Muscle of arm (tissue), 12 donors: ENCODE data around the gene EGR1. TPM values are rescaled to one million over a fixed set of nuclear protein-coding genes. Genes with fewer than 3 reads are reported as not detected.

Experiments used
- DNase-seq: peaks from one replicate; pipeline ENCODE4 v3.0.0-alpha.2; 2013
- polyA plus RNA-seq, 12 donors: library from polyadenylated mRNA; unstranded; fragments of 120-200 nt; gene quantifications; one replicate each; pipeline ENCODE4 v1.2.1, GENCODE V29; 2013; ENCODE audit not compliant: insufficient read length in 12 of 12

The EGR1 gene
- polyA plus RNA-seq, 12 donors, result 107 to 2,227 (median 335) TPM

DNA sequence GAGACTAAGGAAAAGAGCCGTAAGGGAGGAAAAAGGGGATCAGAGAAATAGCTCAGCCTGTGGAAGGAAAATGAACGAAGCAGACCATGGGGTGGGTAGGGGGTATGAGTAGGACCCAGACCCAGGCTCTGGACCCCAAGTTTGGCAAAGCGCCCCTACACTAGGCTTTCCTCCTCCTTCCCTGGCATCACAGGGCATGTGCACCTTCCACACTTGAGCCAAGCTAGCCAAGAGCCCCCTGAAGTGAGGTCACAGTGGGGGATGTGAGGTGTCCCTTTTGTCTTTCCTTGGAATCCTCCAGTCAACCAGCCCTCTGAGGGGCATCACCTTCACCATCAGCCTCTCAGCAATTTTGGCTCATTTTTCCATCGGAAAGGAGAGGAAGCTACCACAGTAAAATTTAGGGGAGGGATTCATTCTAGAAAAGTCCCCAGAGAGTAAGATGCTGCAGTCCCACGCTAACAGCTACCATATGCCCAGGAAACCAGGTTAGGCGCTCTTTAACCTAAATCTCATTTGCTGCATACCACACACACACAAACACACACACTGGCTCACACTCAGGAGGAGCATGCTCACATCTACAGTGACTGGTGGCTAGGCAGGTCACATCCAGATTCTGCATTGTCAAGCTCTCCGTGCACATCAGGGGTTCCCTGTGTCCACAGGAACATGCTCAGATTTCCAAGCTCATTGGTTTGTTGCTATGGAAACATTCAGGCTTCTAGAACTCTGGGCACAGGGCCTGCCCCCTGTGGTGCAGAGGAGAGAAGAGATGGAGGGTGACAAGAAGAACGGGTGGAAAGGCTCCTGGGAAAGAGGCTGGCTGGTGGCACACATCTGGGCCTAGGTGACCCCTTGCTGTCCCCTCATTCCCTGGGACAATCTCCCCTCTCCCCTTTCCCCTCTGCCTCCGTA is 16.5 kb upstream of the EGR1 start:
- DNase-seq, result no peak

DNA sequence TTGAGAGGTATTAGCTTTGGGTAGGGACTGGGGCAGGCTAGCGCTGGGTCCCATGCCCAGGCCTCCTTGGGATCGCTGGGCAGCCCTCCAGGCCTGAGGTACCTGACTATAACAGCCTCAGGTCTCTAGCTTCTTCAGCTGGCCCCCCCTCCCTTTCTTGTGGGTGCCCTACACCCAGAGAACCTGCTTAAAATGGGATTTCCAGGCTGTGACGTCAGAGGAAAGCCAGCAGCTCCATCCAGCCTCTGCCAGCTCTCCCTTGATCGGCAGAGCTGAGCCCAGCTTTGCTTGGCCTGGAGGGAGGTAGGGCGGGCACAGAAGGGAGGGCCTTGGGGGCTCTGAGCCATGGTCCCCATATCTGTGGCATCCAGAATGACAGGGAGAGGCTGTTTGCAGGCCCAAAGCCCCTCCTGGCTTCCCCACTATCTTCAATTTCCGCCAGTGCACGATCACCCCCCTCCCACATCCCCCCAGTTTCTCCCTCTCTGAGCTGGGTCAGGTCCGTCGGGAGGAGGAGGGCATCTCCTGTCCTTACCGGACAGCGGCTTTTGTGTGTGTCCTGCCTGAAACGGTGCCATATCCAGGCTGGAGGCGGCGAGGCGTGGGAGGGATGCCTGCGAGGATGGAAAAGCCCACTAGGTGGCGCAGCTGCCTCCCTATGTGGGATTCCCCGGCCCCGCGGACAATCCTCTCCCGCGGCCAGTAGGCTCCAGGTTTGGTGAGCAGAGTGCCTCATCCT is 15.6 kb upstream of the EGR1 start:
- peak; percentile 92 for DNase-seq

DNA sequence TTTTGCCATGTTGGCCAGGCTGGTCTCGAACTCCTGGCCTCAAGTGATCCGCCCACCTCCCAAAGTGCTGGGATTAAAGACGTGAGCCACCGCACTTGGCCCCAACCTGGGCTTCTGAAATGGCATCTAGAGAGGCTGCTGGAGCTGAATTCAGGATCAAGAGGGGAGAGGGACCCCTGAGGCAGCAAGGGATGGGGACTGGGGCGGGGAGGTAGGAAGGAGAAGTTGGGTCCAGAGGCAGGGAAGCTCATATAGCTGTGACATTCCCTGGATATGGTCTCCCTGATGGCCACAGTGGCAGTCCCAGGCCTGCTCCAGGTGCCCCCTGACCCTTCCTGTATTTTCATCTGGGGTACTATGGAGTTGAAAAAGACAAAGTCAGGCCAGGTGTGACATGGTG is 14.3 kb upstream of the EGR1 start:
- no peak for DNase-seq

- no peak for DNase-seq
Observed at GRCh38 chr5:138452720-138453119, 12.6 kb upstream of the EGR1 start.

DNA sequence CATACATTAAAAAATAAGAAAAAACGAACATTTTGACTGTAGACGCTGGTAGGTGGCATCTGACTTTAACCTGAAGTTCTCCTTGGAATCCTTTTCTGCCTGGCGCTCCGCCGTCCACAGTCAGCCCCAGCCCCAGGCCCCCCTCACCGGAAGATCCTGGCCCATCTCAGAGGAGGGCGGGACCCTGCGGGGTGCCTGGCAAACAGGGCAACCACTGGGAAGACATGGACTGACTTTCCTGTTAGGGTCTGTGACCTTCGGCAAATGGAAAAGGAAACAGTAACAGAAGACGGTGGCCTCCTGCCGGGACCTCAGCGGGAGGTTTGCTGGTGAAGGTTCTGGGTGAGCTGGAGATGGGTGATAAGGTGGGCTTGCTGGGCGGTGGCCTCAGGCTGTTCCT is 11.7 kb upstream of the EGR1 start:
- DNase-seq, result no peak

- no peak for DNase-seq
Observed at GRCh38 chr5:138454121-138454520, 11.2 kb upstream of the EGR1 start.

GRCh38 chr5:138455232-138455930 is 9.9 kb upstream of the EGR1 start:
- no peak for DNase-seq

DNA sequence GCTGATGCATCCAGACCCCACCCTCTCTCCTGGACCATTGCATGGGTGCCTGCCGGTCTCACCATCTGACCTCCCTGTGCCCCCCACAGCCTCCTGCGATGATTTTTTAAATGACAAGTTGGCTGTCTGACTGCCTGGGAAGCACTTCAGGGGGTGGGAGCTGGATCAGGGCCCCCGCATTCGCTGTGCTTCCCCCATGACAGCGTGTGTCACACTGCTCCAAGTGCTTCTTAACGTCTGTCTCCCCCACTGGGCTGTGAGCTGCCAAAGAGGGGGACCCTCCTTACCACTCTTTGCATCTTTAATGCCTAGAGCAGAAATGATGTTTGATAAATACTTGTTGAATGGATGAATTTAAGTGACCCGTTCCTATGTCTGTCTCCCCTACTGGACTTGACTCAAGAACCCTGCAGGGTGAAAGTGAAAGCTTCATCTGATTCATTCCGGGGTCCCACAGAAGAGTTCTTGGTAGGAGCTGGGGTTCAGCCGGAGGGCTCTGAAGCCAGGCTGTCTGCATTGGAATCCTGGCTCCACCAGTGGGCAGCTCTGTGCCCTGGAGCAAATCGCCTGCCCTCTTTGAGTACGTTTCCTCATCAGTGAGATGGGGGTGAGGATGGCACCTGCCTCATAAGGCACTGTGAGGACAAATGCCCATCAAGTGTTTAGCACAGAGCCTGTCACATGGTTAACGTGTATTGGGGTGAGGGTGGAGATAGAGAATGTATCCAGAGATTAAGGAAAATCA is 7.6 kb upstream of the EGR1 start:
- DNase-seq, result no peak

DNA sequence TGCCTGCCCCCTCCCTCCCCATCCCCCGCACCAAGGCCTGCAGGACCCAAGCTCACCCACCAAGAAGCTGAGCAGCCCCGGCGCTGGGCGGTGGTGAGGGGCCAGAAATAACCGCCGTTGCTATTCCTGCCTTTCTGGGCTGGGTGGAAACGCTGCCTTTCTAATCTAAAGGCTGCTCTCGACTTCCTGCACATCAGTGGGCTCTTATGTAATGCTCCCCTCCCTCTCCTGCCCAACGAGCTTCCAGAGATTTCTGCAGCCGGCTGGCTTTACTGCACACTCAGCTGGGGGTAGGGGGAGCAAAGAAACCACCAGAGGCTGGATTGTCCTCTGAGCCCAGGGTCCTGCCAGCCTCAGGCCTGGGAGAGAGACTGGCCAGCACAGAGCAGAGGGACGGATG is 6.9 kb upstream of the EGR1 start:
- no peak for DNase-seq

DNA sequence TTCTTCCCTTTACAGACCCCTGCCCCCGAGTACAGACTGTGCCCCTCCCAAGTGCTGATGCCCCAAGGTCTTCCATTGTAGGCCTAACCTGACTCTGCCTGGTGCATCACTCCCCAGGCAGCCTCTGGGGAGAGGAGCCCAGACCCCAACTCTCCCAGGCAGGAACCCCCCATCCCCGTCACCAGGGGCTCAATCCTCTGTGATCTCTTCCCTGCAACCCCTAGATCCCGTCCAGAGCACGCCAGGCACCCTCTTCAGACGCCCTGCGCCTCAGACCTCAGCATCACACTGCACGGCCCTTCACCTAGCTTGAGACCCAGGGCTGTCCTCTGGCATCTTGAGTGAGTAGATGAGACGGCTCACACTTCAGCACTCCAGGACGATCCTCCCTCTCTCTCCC is 6.4 kb upstream of the EGR1 start:
- DNase-seq, result no peak

DNA sequence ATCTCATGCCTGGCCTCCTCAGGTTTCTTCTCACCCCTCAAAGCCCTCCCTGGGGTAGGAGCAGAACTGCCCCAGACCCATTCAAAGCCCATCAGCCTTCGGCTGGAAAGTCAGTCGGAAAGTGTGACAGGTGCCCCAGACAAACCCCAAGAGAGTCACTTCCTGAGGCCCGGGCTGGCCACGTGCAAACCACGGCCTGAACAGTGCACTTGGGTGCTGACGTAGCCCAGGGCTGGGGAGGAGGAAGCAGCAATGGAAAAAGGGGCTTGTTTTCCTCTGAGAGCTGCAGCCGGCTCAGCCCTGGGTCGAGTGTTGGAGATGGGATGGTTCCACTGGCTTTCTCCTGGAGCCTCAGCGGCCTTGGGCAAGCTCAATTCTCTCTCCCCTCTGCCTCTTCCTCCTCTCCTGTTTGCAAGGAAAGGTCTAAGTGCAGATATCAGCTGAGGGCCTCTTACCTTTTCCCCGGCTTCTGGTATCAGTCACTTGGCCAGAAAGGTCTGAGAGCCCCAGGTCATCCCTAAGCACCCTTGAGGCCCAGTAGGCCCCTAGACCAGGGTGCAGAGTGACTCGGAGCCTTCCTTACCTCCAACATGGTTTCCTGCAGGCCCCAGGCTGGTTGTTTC is 5.9 kb upstream of the EGR1 start:
- DNase-seq, result no peak

GRCh38 chr5:138460032-138460693 is 5.1 kb upstream of the EGR1 start:
- no peak for DNase-seq

DNA sequence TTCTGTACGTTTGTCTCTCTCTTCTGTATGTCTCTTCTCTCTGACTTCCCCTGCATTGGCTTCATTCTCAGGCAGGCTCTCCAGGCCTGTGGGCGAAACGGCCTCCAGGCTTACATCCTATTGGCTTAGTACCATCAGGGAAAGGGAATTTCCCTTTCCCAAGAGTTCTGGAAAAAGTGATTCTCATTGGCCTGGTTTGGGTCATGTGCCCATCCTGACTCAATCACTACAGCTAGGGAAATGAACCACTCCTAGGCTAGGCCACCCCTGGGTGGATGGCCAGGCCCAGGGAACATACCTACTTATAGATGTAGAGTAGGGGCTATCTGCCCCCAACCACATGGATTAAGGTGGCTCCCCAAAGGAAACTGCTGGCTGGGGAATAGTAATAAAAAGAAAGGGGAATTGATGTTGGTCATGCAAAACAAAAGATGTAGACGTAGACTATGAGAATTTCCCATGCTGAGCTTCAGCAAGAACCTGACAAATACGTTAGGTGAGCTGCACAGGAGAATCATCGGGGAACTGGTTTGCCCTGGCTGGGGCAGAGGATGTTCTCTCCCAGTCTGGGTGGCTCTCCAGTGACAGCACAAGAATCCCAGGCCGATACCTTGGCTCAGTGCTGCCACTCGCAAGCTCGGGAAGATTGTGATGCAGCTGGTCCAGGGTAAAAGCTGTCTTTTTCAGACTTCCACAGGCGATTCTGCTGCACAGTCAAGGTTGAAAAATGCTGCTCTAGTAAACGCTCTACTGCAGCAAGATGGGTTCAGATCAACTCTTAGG is 3.7 kb upstream of the EGR1 start:
- no peak for DNase-seq

GRCh38 chr5:138463419-138464007 is 1.8 kb upstream of the EGR1 start:
- DNase-seq, result no peak

GRCh38 chr5:138464008-138464387 is 1.3 kb upstream of the EGR1 start:
- peak; percentile 98 for DNase-seq

- DNase-seq, result peak; percentile 99
Observed at GRCh38 chr5:138464388-138465260, 655 bp upstream of the EGR1 start.

GRCh38 chr5:138466125-138466899 is 1.0 kb downstream of the EGR1 start:
- no peak for DNase-seq
